Thoracic aorta (tissue), 2 donors: ENCODE measurements around the gene BCOR. TPM values are rescaled to one million over a fixed set of nuclear protein-coding genes. Genes with fewer than 3 reads are reported as not detected.

Experiments
- ATAC-seq: fragments of 150-250 bp; one replicate; pipeline ENCODE4 v1.8.0; 2017; ENCODE audit warnings: low read depth; ENCODE audit not compliant: insufficient number of reproducible peaks, low FRiP score
- DNase-seq: peaks from one replicate; pipeline ENCODE4 v3.0.0-alpha.2; 2020; ENCODE audit warnings: low spot score
- H3K27ac ChIP-seq, 2 donors: fragments of 200-600 bp; sonication (generic); 1 replicate in 1 of 2; 2 replicates in 1 of 2; pipeline ENCODE4 v1.5.1; 2016; ENCODE audit warnings: mild to moderate bottlenecking in 2 of 2, moderate library complexity in 2 of 2
- H3K27me3 ChIP-seq: fragments of 200-600 bp; sonication (generic); replicated peaks from 2 replicates; pipeline ENCODE4 v1.6.0; 2016; ENCODE audit warnings: mild to moderate bottlenecking; ENCODE audit not compliant: insufficient read depth
- H3K36me3 ChIP-seq: fragments of 200-600 bp; sonication (generic); one replicate; pipeline ENCODE4 v1.5.1; 2016
- H3K4me1 ChIP-seq, 2 donors: fragments of 200-600 bp; sonication (generic); 1 replicate in 1 of 2; 2 replicates in 1 of 2; pipeline versions ENCODE4 v1.5.1 to v1.6.0; 2016; ENCODE audit warnings: low read depth in 2 of 2, mild to moderate bottlenecking in 1 of 2; ENCODE audit not compliant: control insufficient read depth in 1 of 2
- H3K4me3 ChIP-seq: fragments of 200-600 bp; sonication (generic); 2 replicates; pipeline ENCODE4 v1.5.1; 2016; ENCODE audit warnings: mild to moderate bottlenecking
- H3K9me3 ChIP-seq: fragments of 200-600 bp; sonication (generic); 2 replicates; pipeline ENCODE4 v1.5.1; 2016
- total RNA-seq, 2 donors: library from RNA; depleted of rRNA; stranded (reverse); fragments of >200 nt; gene quantifications; one replicate each; pipeline versions ENCODE4 v1.1.0 to v1.2.3, GENCODE V29; 2016
- TF ChIP-seq, protein P1 (sequence below): fragments of 200-600 bp; sonication (generic); IDR thresholded peaks from one replicate; pipeline ENCODE4 v1.5.1; 2019; ENCODE audit warnings: antibody characterized with exemption

The BCOR gene
- total RNA-seq, 2 donors from 2014 or later: 28.6 to 30.7 TPM

GRCh38 chrX:40061005-40061404 is 36.8 kb downstream of the BCOR start:
- no peak overlapping the region for H3K4me3 ChIP-seq
- DNase-seq: no peak
- TF ChIP-seq, protein P1, sequence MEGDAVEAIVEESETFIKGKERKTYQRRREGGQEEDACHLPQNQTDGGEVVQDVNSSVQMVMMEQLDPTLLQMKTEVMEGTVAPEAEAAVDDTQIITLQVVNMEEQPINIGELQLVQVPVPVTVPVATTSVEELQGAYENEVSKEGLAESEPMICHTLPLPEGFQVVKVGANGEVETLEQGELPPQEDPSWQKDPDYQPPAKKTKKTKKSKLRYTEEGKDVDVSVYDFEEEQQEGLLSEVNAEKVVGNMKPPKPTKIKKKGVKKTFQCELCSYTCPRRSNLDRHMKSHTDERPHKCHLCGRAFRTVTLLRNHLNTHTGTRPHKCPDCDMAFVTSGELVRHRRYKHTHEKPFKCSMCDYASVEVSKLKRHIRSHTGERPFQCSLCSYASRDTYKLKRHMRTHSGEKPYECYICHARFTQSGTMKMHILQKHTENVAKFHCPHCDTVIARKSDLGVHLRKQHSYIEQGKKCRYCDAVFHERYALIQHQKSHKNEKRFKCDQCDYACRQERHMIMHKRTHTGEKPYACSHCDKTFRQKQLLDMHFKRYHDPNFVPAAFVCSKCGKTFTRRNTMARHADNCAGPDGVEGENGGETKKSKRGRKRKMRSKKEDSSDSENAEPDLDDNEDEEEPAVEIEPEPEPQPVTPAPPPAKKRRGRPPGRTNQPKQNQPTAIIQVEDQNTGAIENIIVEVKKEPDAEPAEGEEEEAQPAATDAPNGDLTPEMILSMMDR: no peak
- H3K4me1 ChIP-seq: no peaks in the 10 kb centered on the region
- peaks cover 10% of the 10 kb centered on the region for H3K36me3 ChIP-seq
- no peaks in the 10 kb centered on the region for H3K27me3 ChIP-seq
- no peak overlapping the region for H3K27ac ChIP-seq
- no peak for ATAC-seq
- no peaks in the 10 kb centered on the region for H3K9me3 ChIP-seq

- ATAC-seq: no peak
- Histone ChIP-seq H3K36me3 (peaks cover 11% of the 10 kb centered on the region), H3K27me3 (no peaks in the 10 kb centered on the region), H3K9me3 (no peaks in the 10 kb centered on the region), H3K4me1 (no peaks in the 10 kb centered on the region), H3K27ac (no peak overlapping the region), H3K4me3 (no peak overlapping the region)
- DNase-seq: no peak
- TF ChIP-seq, protein P1: no peak
Measured at GRCh38 chrX:40060356-40060845, 37.4 kb downstream of the BCOR start.

GRCh38 chrX:40058719-40059118 is 39.0 kb downstream of the BCOR start:
- no peak for ATAC-seq

DNA sequence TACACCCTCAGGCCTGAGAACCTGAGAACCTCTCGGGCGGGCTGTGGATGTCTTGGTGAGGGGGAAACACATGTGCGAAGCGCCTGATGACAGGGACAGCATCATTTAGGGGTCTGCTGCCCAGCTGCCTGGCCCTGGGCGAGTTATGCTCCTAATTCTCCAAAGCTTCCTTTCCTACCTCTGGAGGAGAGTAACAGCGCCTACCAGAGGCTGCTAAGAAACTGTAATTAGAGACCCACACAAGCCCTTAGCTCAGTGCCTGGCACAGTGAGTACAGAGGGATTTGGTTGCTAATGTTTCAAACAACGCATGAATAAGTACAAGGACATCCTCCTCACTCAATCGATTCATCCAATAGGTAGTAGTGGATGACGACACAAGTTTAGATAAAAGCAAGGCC is 40.4 kb downstream of the BCOR start:
- Histone ChIP-seq H3K27me3 (no peaks in the 10 kb centered on the region), H3K4me1 (no peaks in the 10 kb centered on the region), H3K9me3 (no peaks in the 10 kb centered on the region), H3K27ac (no peak overlapping the region), H3K36me3 (peaks cover 28% of the 10 kb centered on the region), H3K4me3 (no peak overlapping the region)
- DNase-seq (no peak), ATAC-seq (no peak)
- TF ChIP-seq, protein P1: no peak

More at GRCh38 chrX:40058719-40059118, 39.0 kb downstream of the BCOR start:
- Histone ChIP-seq H3K27ac (no peak overlapping the region), H3K4me3 (no peak overlapping the region), H3K36me3 (peaks cover 21% of the 10 kb centered on the region), H3K4me1 (no peaks in the 10 kb centered on the region), H3K27me3 (no peaks in the 10 kb centered on the region), H3K9me3 (no peaks in the 10 kb centered on the region)
- no peak for DNase-seq
- TF ChIP-seq, protein P1: no peak

DNA sequence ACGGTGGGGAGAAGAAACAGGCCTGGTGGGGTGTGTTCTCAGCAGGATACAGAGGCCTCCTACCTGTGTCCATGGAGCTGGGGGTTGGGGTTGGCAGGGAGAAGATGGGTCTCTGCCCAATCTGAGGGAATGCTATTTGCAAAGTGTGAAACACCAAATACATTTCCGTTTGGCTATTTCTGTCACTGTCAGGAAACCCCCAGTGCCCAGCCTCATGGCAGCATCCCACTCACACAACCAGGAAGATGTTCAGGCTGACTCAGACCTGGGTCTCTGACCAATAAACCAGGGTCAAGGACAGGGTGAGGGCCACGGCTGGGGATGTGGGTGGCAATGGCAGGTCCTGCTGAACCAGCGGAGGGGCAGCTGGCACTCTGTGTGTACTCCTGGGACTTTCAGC is 41.3 kb downstream of the BCOR start:
- H3K27me3 ChIP-seq: no peaks in the 10 kb centered on the region
- TF ChIP-seq, protein P1: no peak
- H3K36me3 ChIP-seq: peaks cover 31% of the 10 kb centered on the region
- H3K27ac ChIP-seq: no peak overlapping the region
- DNase-seq (no peak), ATAC-seq (no peak)
- no peaks in the 10 kb centered on the region for H3K4me1 ChIP-seq
- H3K9me3 ChIP-seq: no peaks in the 10 kb centered on the region
- no peak overlapping the region for H3K4me3 ChIP-seq
